B cell (primary cell): Measurements from ENCODE around the gene PIAS4.

Source experiments
- EZH2 ChIP-seq: IDR thresholded peaks from 2 replicates; pipeline ENCODE4 v1.6.1; 2012; ENCODE audit warnings: borderline replicate concordance, low read depth, mild to moderate bottlenecking, moderate library complexity, low read length; ENCODE audit not compliant: insufficient read depth, poor library complexity, severe bottlenecking
- TF ChIP-seq, protein P1 (sequence below): fragments of 200-600 bp; IDR thresholded peaks from one replicate; pipeline ENCODE4 v1.8.0; 2022; ENCODE audit warnings: antibody characterized with exemption, mild to moderate bottlenecking

DNA sequence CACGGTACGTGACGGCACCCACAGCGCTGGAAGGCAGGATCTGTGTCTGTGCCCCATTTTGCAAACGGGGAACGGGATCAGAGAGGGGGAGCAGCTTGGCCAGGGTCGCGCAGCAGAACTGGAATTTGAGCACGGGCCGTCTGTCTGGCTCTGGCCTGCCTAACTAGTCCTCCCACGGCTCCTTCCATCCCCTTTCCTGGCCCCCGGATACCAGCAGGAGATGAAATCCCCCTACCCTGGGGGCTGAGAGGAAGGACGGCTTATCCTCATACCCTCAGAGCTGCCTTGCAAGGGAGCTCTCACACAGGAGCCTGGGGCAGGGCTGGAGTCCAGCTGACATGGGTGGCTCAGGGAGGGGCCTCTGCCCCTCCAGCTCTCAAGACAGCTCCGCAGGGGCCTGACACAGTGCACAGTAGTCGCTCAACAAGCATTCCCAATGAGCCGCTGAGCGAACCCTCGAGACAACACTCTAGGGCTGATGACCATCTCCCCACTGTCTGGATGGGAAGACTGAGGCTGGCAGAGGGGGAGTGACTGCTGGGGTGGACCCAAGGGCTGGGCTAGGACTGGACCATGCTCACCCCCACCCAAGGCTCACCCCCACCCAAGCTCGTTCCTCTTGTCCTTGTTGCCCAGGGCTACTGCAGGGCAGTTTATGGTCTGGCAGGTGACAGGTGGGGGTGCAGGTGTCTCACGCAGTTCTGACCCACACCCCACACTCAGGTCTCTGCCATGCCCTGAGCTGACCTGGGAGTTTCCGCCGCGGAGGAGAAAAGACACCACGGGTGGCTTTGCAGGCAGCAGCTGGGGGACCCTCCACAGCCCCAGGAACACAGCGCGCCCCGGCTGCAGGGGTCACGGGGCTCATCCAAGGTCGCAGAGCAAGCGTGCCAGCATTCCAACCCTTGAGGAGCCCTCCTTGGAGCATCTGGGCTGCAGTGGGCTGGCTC lies 55.2 kb downstream of the PIAS4 start:
- TF ChIP-seq, protein P1, sequence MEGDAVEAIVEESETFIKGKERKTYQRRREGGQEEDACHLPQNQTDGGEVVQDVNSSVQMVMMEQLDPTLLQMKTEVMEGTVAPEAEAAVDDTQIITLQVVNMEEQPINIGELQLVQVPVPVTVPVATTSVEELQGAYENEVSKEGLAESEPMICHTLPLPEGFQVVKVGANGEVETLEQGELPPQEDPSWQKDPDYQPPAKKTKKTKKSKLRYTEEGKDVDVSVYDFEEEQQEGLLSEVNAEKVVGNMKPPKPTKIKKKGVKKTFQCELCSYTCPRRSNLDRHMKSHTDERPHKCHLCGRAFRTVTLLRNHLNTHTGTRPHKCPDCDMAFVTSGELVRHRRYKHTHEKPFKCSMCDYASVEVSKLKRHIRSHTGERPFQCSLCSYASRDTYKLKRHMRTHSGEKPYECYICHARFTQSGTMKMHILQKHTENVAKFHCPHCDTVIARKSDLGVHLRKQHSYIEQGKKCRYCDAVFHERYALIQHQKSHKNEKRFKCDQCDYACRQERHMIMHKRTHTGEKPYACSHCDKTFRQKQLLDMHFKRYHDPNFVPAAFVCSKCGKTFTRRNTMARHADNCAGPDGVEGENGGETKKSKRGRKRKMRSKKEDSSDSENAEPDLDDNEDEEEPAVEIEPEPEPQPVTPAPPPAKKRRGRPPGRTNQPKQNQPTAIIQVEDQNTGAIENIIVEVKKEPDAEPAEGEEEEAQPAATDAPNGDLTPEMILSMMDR, result no peak
- TF ChIP-seq EZH2, result no peak
